IPS-NIHi11 (cell line): ENCODE results near the gene RYR2.

ENCODE experiments used
- DNase-seq: peaks from one replicate; pipeline ENCODE4 v3.0.0; 2012; ENCODE audit warnings: mixed read lengths, low spot score

Gene RYR2

GRCh38 chr1:237204841-237205240, 162.9 kb downstream of the RYR2 start:
- DNase-seq: no peak

GRCh38 chr1:237205400-237206064, 163.5 kb downstream of the RYR2 start:
- DNase-seq: no peak

- no peak for DNase-seq
Observed at GRCh38 chr1:237206065-237206414, 164.1 kb downstream of the RYR2 start.

GRCh38 chr1:237211031-237211430, 169.0 kb downstream of the RYR2 start:
- no peak for DNase-seq

- DNase-seq: no peak
Observed at GRCh38 chr1:237211540-237211939, 169.6 kb downstream of the RYR2 start.

- no peak for DNase-seq
Observed at GRCh38 chr1:237219751-237220642, 178.0 kb downstream of the RYR2 start.

GRCh38 chr1:237223419-237223818, 181.4 kb downstream of the RYR2 start:
- DNase-seq: no peak

- DNase-seq: no peak
Observed at GRCh38 chr1:237226177-237226944, 184.4 kb downstream of the RYR2 start.

- no peak for DNase-seq
Observed at GRCh38 chr1:237227476-237227875, 185.5 kb downstream of the RYR2 start.

GRCh38 chr1:237228421-237228820, 186.4 kb downstream of the RYR2 start:
- DNase-seq: no peak

- DNase-seq: no peak
Observed at GRCh38 chr1:237229333-237229732, 187.3 kb downstream of the RYR2 start.

- DNase-seq: no peak
Observed at GRCh38 chr1:237232501-237232900, 190.5 kb downstream of the RYR2 start.

GRCh38 chr1:237235091-237235490, 193.1 kb downstream of the RYR2 start:
- DNase-seq: no peak

GRCh38 chr1:237237721-237238120, 195.7 kb downstream of the RYR2 start:
- DNase-seq: no peak

GRCh38 chr1:237239248-237239647, 197.3 kb downstream of the RYR2 start:
- DNase-seq: peak; percentile 21

- no peak for DNase-seq
Observed at GRCh38 chr1:237241038-237241437, 199.1 kb downstream of the RYR2 start.

GRCh38 chr1:237244778-237245177, 202.8 kb downstream of the RYR2 start:
- no peak for DNase-seq

GRCh38 chr1:237247442-237247841, 205.5 kb downstream of the RYR2 start:
- no peak for DNase-seq

- no peak for DNase-seq
Observed at GRCh38 chr1:237249120-237249519, 207.1 kb downstream of the RYR2 start.

GRCh38 chr1:237250055-237250454, 208.1 kb downstream of the RYR2 start:
- DNase-seq: peak; percentile 9

- DNase-seq: no peak
Observed at GRCh38 chr1:237255071-237255470, 213.1 kb downstream of the RYR2 start.

GRCh38 chr1:237258871-237259270, 216.9 kb downstream of the RYR2 start:
- no peak for DNase-seq

- DNase-seq: no peak
Observed at GRCh38 chr1:237261198-237261597, 219.2 kb downstream of the RYR2 start.
